GM12878 (cell line): Measurements from ENCODE around the gene NDUFV1. TPM values are rescaled to one million over a fixed set of nuclear protein-coding genes. Genes with fewer than 3 reads are reported as not detected.
A peak's percentile ranks its signal among the peaks of the same experiment; 100 is the strongest.

ENCODE experiments used
- CREB1 ChIP-seq: IDR thresholded peaks from 2 replicates; pipeline ENCODE4 v1.6.1; 2012; ENCODE audit warnings: low read depth, mild to moderate bottlenecking, inconsistent platforms
- CTCF ChIP-seq, 3 experiments: IDR thresholded peaks in 2 of 3; conservative IDR thresholded peaks in 1 of 3; 2 replicates each; pipeline ENCODE4 v1.5.1; 2011; ENCODE audit warnings: low read depth in 3 of 3, low read length in 3 of 3, mild to moderate bottlenecking in 3 of 3, control low read depth in 2 of 3, moderate library complexity in 2 of 3, inconsistent platforms in 1 of 3, mixed read lengths in 1 of 3; ENCODE audit not compliant: control insufficient read depth in 2 of 3, insufficient read depth in 1 of 3; ENCODE audit errors: extremely low read depth in 1 of 3
- EP300 ChIP-seq, 2 experiments: fragments of 150-350 bp in 1 of 2; IDR thresholded peaks; 2 replicates each; pipeline ENCODE4 v1.6.1; 2011 to 2012; ENCODE audit warnings: low read depth in 2 of 2, low read length in 2 of 2, borderline replicate concordance in 1 of 2, improper control_type of control experiment in 1 of 2, inconsistent platforms in 1 of 2; ENCODE audit not compliant: control insufficient read depth in 1 of 2
- LARP7 ChIP-seq: fragments of 450-650 bp; IDR thresholded peaks from 2 replicates; pipeline ENCODE4 v1.6.1; 2017; ENCODE audit warnings: mild to moderate bottlenecking
- MEF2B ChIP-seq: fragments of 450-650 bp; IDR thresholded peaks from 2 replicates; pipeline ENCODE4 v1.6.1; 2018; ENCODE audit warnings: mild to moderate bottlenecking, moderate library complexity; ENCODE audit not compliant: partially characterized antibody, poor library complexity, severe bottlenecking
- MTA2 ChIP-seq: fragments of 450-650 bp; IDR thresholded peaks from 2 replicates; pipeline ENCODE4 v1.6.1; 2016; ENCODE audit warnings: low read depth, mild to moderate bottlenecking, moderate library complexity
- NFIC ChIP-seq: IDR thresholded peaks from 2 replicates; pipeline ENCODE4 v1.6.1; 2012; ENCODE audit warnings: low read depth, mild to moderate bottlenecking, inconsistent platforms, low read length, moderate library complexity
- NR2F1 ChIP-seq: fragments of 450-650 bp; conservative IDR thresholded peaks from 2 replicates; pipeline ENCODE4 v1.6.1; 2017; ENCODE audit warnings: mild to moderate bottlenecking
- PAX5 ChIP-seq: IDR thresholded peaks from 2 replicates; pipeline ENCODE4 v1.6.1; 2011; ENCODE audit warnings: low read depth, low read length, borderline replicate concordance
- RCOR1 ChIP-seq: conservative IDR thresholded peaks from 2 replicates; pipeline ENCODE4 v1.6.1; 2012; ENCODE audit warnings: low read depth, low read length, improper control_type of control experiment
- RELA ChIP-seq: fragments of 450-650 bp; IDR thresholded peaks from 2 replicates; pipeline ENCODE4 v1.8.0; 2014; ENCODE audit warnings: borderline replicate concordance; ENCODE audit not compliant: partially characterized antibody
- RFX5 ChIP-seq: IDR thresholded peaks from 2 replicates; pipeline ENCODE4 v1.6.1; 2011; ENCODE audit warnings: low read depth, low read length, improper control_type of control experiment
- RUNX3 ChIP-seq: IDR thresholded peaks from 2 replicates; pipeline ENCODE4 v1.6.1; 2012; ENCODE audit warnings: low read length, inconsistent platforms
- ZBED1 ChIP-seq: IDR thresholded peaks from 2 replicates; pipeline ENCODE4 v1.6.1; 2016; ENCODE audit warnings: borderline replicate concordance
- ZBTB11 ChIP-seq: fragments of 450-650 bp; formaldehyde crosslinking; IDR thresholded peaks from 2 replicates; pipeline ENCODE4 v1.5.0; 2022; ENCODE audit warnings: mild to moderate bottlenecking, missing genetic modification characterization
- polyA plus RNA-seq, 11 experiments: library from polyadenylated mRNA; depleted of rRNA in 4 of 11; unstranded in 6 of 11; stranded (reverse) in 5 of 11; fragments of >200 nt; fragmentation: Nextera tagmentation in 4 of 11; fragmentation: Illumina TruSeq in 1 of 11; extraction: Ambion mirVana in 4 of 11; extraction: Trizol in 1 of 11; gene quantifications; 1 replicate in 1 of 11; 2 replicates in 10 of 11; pipeline versions ENCODE4 v1.2.1 to v1.2.3, GENCODE V29; 2011 to 2016; ENCODE audit warnings: inconsistent platforms in 2 of 11, missing spikeins in 2 of 11, low read depth in 1 of 11
- total RNA-seq, 4 experiments: library from RNA; depleted of rRNA in 3 of 4; stranded (reverse); fragments of >200 nt in 3 of 4; fragmentation: Illumina TruSeq in 1 of 4; extraction: Trizol in 1 of 4; gene quantifications; 2 replicates each; pipeline versions ENCODE4 v1.2.1 to v1.2.3, GENCODE V29; 2013 to 2021
- TF ChIP-seq, protein P1 (sequence below): IDR thresholded peaks from 2 replicates; pipeline ENCODE4 v1.6.1; 2012; ENCODE audit warnings: improper control_type of control experiment, low read depth, low read length; ENCODE audit not compliant: insufficient replicate concordance
- TF ChIP-seq, protein P2 (sequence below): fragments of 450-650 bp; IDR thresholded peaks from 2 replicates; pipeline ENCODE4 v1.6.1; 2017; ENCODE audit warnings: borderline replicate concordance

Gene NDUFV1
- total and polyA plus RNA-seq, 10 of the 15 experiments (the other 5 are each of a cell fraction or from before 2014, with no cell fraction given): 8.2 to 380 (median 231) TPM

DNA sequence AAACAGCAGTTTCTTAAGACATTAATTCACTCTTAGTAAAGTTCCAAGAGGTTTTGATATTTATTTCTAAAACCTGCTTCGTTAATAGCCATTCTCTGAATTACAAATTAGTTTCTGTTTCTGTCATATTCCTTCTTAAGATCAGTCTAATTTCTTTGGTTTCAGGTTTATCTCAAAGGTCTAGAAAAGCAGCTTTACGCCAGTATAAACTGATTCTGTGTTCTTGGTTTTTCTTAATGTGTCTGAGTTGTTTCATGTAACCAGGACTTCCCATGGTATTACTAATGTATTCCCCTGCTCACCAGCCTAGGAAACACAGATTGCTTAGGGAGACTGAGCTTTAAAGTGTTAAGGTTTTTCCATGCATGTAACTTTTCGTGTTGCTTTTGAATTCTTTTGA lies 50.6 kb downstream of the NDUFV1 start (continued):
- TF ChIP-seq, protein P1, sequence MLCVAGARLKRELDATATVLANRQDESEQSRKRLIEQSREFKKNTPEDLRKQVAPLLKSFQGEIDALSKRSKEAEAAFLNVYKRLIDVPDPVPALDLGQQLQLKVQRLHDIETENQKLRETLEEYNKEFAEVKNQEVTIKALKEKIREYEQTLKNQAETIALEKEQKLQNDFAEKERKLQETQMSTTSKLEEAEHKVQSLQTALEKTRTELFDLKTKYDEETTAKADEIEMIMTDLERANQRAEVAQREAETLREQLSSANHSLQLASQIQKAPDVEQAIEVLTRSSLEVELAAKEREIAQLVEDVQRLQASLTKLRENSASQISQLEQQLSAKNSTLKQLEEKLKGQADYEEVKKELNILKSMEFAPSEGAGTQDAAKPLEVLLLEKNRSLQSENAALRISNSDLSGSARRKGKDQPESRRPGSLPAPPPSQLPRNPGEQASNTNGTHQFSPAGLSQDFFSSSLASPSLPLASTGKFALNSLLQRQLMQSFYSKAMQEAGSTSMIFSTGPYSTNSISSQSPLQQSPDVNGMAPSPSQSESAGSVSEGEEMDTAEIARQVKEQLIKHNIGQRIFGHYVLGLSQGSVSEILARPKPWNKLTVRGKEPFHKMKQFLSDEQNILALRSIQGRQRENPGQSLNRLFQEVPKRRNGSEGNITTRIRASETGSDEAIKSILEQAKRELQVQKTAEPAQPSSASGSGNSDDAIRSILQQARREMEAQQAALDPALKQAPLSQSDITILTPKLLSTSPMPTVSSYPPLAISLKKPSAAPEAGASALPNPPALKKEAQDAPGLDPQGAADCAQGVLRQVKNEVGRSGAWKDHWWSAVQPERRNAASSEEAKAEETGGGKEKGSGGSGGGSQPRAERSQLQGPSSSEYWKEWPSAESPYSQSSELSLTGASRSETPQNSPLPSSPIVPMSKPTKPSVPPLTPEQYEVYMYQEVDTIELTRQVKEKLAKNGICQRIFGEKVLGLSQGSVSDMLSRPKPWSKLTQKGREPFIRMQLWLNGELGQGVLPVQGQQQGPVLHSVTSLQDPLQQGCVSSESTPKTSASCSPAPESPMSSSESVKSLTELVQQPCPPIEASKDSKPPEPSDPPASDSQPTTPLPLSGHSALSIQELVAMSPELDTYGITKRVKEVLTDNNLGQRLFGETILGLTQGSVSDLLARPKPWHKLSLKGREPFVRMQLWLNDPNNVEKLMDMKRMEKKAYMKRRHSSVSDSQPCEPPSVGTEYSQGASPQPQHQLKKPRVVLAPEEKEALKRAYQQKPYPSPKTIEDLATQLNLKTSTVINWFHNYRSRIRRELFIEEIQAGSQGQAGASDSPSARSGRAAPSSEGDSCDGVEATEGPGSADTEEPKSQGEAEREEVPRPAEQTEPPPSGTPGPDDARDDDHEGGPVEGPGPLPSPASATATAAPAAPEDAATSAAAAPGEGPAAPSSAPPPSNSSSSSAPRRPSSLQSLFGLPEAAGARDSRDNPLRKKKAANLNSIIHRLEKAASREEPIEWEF: no peak
- no peak for TF ChIP-seq CREB1
- TF ChIP-seq ZBTB11 (CRISPR knock-in tag): no peak
- TF ChIP-seq RCOR1: no peak
- TF ChIP-seq MTA2: no peak
- no peak for TF ChIP-seq CTCF (IDR thresholded peaks at IDR 0.05 in 2 of 3, conservative IDR thresholded peaks at IDR 0.05 in 1 of 3; ENCODE audit: control insufficient read depth in 2 of 3, extremely low read depth in 1 of 3, insufficient read depth in 1 of 3, low read depth in 3 of 3, low read length in 3 of 3)
- peak; percentile 60; the same call in 1 of the 2 replicates for TF ChIP-seq RUNX3
- TF ChIP-seq RELA: no peak
- TF ChIP-seq EP300 (IDR thresholded peaks at IDR 0.05; ENCODE audit: borderline replicate concordance in 1 of 2, control insufficient read depth in 1 of 2, low read depth in 2 of 2, low read length in 2 of 2): no peak
- TF ChIP-seq, protein P2, sequence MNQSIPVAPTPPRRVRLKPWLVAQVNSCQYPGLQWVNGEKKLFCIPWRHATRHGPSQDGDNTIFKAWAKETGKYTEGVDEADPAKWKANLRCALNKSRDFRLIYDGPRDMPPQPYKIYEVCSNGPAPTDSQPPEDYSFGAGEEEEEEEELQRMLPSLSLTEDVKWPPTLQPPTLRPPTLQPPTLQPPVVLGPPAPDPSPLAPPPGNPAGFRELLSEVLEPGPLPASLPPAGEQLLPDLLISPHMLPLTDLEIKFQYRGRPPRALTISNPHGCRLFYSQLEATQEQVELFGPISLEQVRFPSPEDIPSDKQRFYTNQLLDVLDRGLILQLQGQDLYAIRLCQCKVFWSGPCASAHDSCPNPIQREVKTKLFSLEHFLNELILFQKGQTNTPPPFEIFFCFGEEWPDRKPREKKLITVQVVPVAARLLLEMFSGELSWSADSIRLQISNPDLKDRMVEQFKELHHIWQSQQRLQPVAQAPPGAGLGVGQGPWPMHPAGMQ: no peak
- TF ChIP-seq ZBED1: peak; percentile 37; the same call in 1 of the 2 replicates
- TF ChIP-seq LARP7: no peak
- TF ChIP-seq RFX5: no peak
- TF ChIP-seq NR2F1: no peak
- no peak for TF ChIP-seq PAX5
- TF ChIP-seq MEF2B: no peak
- peak; percentile 80; the same call in 1 of the 2 replicates for TF ChIP-seq NFIC
